Uterus (tissue), 4 donors: ENCODE measurements around the gene HSPA12B. TPM values are rescaled to one million over a fixed set of nuclear protein-coding genes. Genes with fewer than 3 reads are reported as not detected.
A peak's percentile ranks its signal among the peaks of the same experiment; 100 is the strongest.

ENCODE experiments used
- DNase-seq, 2 donors: peaks; one replicate each; pipeline ENCODE4 v3.0.0-alpha.2; 2019 to 2020
- H3K27ac ChIP-seq, 2 donors: fragments of 200-600 bp; sonication (generic); 1 replicate in 1 of 2; 2 replicates in 1 of 2; pipeline ENCODE4 v1.5.1; 2016 to 2018
- H3K27me3 ChIP-seq, 2 donors: fragments of 200-600 bp; sonication (generic); one replicate each; pipeline ENCODE4 v1.5.1; 2018 to 2019; ENCODE audit warnings: control low read depth in 1 of 2
- H3K36me3 ChIP-seq, 2 donors: fragments of 200-600 bp; sonication (generic); one replicate each; pipeline ENCODE4 v1.5.1; 2019; ENCODE audit warnings: control low read depth in 1 of 2
- H3K4me1 ChIP-seq, 2 donors: fragments of 200-600 bp; sonication (generic); one replicate each; pipeline ENCODE4 v1.5.1; 2018 to 2019; ENCODE audit warnings: control low read depth in 1 of 2
- H3K4me3 ChIP-seq, 2 donors: fragments of 200-600 bp; sonication (generic); 1 replicate in 1 of 2; 2 replicates in 1 of 2; pipeline ENCODE4 v1.5.1; 2018 to 2019; ENCODE audit warnings: mild to moderate bottlenecking in 1 of 2
- H3K9me3 ChIP-seq, 2 donors: fragments of 200-600 bp; sonication (generic); one replicate each; pipeline ENCODE4 v1.5.1; 2019; ENCODE audit warnings: control low read depth in 1 of 2
- CTCF ChIP-seq, 4 experiments: fragments of 200-600 bp in 2 of 4; fragments of 450-650 bp in 2 of 4; sonication (generic) in 2 of 4; IDR thresholded peaks; one replicate each; pipeline ENCODE4 v1.5.1; 2016 to 2019; ENCODE audit warnings: antibody characterized with exemption in 4 of 4, mild to moderate bottlenecking in 2 of 4, moderate library complexity in 1 of 4
- POLR2A ChIP-seq, 2 donors: fragments of 450-650 bp; IDR thresholded peaks; one replicate each; pipeline ENCODE4 v1.6.1; 2016; ENCODE audit warnings: antibody characterized with exemption in 2 of 2, mild to moderate bottlenecking in 1 of 2, moderate library complexity in 1 of 2
- intact Hi-C: fragments of 100-400 bp; cut with DNase I; formaldehyde crosslinking; loops from one replicate; pipeline ENCODE4 v1.15.1; 2023; ENCODE audit warnings: low total_unique reads
- total RNA-seq, 4 donors: library from RNA; depleted of rRNA in 3 of 4; stranded (reverse); fragments of >200 nt in 3 of 4; gene quantifications; one replicate each; pipeline versions ENCODE4 v1.1.0 to v1.2.4, GENCODE V29; 2014 to 2023
- donor health status: DM: yes; HTN: yes; CAD: no.

HSPA12B gene
- total RNA-seq, 4 donors from 2014 or later: 4.7 to 46.2 (median 27.6) TPM

- intact Hi-C loops: no loop called here
- Histone ChIP-seq H3K4me3 (peak overlapping the region; percentile 58 to 71), H3K9me3 (no peaks in the 10 kb centered on the region), H3K36me3 (no peaks in the 10 kb centered on the region), H3K27me3 (no peaks in the 10 kb centered on the region), H3K27ac (peak overlapping the region; percentile 98 to 99), H3K4me1 (peaks cover 0 to 6% of the 10 kb centered on the region in 2 donors)
- DNase-seq: no peak
- no peak for TF ChIP-seq POLR2A (IDR thresholded peaks at IDR 0.05)
- TF ChIP-seq CTCF (IDR thresholded peaks at IDR 0.05): no peak
Observed at GRCh38 chr20:3794701-3795420, 62.4 kb downstream of the HSPA12B start.

DNA sequence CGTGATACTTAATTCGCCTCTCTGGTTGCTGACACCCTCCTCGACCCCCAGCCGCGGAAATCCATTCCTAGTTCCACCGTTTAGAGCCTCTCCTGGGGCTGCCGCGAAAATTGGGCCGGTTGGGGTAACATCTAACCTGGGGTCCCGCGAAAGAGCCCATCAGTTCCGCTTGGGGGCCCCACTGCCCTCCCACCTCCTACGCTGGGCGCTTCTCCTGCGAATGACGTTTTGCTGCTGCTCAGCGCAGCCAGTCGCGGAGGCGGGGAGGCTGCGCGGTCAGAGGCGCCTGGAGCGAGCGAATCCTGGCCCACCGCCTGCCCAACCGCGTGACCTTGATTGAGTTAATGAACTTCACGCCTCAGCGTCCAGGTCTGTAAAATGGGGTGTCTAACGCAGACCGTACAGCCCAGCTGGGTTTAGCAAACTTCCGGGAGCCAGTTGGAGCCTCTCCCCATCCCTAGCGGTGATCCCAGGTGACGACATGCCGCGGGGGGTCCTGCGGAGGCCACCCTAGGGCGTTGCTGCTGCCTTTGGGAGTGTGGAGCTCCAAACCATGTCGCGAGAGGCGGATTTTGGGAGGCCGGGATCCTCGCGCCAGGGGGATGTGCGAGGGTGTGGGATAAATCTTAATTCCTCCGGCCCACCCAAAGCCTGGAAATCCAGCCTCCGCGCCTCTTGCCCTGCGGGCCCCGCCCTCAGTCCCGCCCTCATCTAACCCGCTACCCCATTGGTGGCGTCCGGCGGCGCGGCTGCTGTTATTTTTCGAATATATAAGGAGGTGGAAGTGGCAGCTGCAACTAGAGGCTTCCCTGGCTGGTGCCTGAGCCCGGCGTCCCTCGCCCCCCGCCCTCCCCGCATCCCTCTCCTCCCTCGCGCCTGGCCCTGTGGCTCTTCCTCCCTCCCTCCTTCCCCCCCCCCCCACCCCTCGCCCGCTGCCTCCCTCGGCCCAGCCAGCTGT lies 63.3 kb downstream of the HSPA12B start, which contains the start of gene CDC25B:
TSS of gene CDC25B (plus strand) at position 800 of the 958 bp plus-strand sequence. CDS start 222 bp downstream, outside the sequence.
- Histone ChIP-seq H3K27ac (peak within 1 kb of the TSS; percentile 98 to 99), H3K36me3 (no peaks in the 10 kb centered on the region), H3K9me3 (no peaks in the 10 kb centered on the region), H3K4me1 (peaks cover 0 to 6% of the 10 kb centered on the region in 2 donors), H3K4me3 (peak within 1 kb of the TSS; percentile 58 to 71), H3K27me3 (no peaks in the 10 kb centered on the region)
- DNase-seq: peak; percentile 95 to 96
- TF ChIP-seq CTCF (IDR thresholded peaks at IDR 0.05) (peak; percentile 36 to 78 (median 58)), POLR2A (IDR thresholded peaks at IDR 0.05) (peak; percentile 51 to 63)
- intact Hi-C loops: no loop called here

DNA sequence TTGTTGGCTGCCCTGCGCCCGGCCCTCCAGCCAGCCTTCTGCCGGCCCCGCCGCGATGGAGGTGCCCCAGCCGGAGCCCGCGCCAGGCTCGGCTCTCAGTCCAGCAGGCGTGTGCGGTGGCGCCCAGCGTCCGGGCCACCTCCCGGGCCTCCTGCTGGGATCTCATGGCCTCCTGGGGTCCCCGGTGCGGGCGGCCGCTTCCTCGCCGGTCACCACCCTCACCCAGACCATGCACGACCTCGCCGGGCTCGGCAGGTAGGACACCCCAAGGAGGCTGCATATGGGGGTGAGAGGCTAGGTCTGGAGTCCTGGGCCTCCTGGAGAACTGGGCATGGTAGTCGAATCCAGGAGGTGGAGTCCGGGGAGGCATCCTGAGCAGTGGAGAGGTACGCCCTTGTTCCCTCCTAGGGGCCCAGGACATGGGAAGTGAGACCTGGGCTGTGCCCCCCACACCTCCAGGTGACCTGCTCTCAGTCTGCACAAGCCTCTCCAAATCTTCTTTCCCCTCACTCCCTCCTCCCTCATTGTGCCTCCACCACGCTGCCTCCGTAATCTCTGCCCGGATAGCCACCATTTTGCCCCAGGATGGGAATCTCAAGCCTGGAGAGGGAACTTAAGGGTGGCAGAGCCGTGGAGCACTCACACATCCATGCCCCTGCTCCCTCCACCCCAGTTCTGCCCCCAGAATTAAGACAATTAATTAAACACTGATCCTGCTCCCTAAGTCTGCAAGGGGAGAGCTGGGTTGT lies 64.2 kb downstream of the HSPA12B start:
- intact Hi-C loops: no loop called here
- Histone ChIP-seq H3K27ac (peak overlapping the region; percentile 98 to 99), H3K36me3 (no peaks in the 10 kb centered on the region), H3K4me1 (peaks cover 0 to 6% of the 10 kb centered on the region in 2 donors), H3K4me3 (peak overlapping the region; percentile 58 to 71), H3K9me3 (no peaks in the 10 kb centered on the region), H3K27me3 (no peaks in the 10 kb centered on the region)
- no peak for TF ChIP-seq CTCF (IDR thresholded peaks at IDR 0.05)
- no peak for DNase-seq

DNA sequence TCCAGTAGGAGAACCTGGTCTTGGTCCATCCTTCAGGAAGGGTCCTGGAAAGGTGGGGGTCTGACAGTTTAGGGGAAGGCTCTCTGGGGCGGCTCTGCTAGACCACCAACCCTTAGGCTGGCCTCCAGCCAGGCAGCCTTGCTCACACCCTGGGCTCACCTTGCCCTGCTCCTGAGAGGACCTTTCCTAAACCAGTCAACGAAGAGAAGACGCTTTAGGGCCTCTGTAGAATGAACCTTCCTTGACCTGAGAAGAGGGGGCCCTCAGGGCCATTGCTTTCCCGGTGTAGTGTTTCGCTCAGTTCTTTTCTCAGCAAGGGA lies 64.7 kb downstream of the HSPA12B start:
- Histone ChIP-seq H3K4me3 (peak overlapping the region in 1 of 2 donors; percentile 58), H3K27ac (peak overlapping the region; percentile 98 to 99), H3K27me3 (no peaks in the 10 kb centered on the region), H3K4me1 (peaks cover 0 to 6% of the 10 kb centered on the region in 2 donors), H3K9me3 (no peaks in the 10 kb centered on the region), H3K36me3 (no peaks in the 10 kb centered on the region)
- TF ChIP-seq CTCF (IDR thresholded peaks at IDR 0.05): no peak
- TF ChIP-seq POLR2A (IDR thresholded peaks at IDR 0.05): no peak
- DNase-seq: no peak
- intact Hi-C loops: no loop called here
